GM18519 (cell line): ENCODE data around the gene CSNK2B.

ENCODE experiments used
- ATAC-seq: cut with Tn5 transposase; IDR thresholded peaks from one replicate; pipeline ENCODE4 v1.9.1; 2021; ENCODE audit warnings: mild to moderate bottlenecking, moderate library complexity; ENCODE audit not compliant: unreplicated experiment, low FRiP score

CSNK2B gene

GRCh38 chr6:31665501-31666336, at the start of gene CSNK2B:
TSS of gene CSNK2B (plus strand) at chr6:31666080. CDS start at chr6:31666832, 752 bp downstream.
- ATAC-seq, result peak; percentile 62

GRCh38 chr6:31617010-31617409, 48.9 kb upstream of the CSNK2B start:
- ATAC-seq, result no peak

DNA sequence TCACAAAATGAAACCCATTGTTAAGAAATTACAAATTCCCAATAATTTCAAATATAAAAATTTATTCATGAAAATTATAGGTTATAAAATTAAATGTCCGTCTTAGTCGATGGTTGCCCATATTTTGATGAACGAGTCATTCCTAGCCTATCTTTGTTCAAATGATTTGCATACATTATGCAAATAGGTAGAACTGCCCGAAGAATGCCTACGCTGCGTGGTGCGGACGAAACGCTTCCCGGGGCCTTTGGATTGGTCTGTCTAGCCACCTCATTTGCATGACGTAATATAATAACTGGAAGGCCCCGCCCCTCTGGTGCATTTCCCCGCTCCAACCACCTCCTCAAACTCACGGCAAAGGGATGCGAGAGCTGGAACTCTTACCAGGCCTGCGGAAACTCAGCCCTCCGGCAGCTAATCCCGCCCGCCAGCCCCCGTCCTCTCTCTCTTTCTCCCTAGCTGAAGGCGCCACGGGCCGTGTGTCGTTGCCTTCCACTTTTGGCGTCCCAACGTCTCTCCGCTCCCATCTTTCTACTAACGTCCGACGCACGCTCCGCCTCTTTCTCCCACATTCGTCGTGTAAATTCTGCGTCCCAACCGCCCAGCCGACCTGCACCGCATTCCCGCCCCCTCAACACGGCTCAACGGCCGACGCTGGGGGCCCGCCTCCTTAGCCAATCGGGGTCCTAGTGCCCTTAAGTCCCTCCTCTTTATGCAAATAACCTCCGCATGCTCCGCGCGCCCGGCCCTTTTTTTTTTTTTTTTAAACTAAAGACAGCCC, 45.9 kb upstream of the CSNK2B start:
- ATAC-seq, result peak; percentile 47

DNA sequence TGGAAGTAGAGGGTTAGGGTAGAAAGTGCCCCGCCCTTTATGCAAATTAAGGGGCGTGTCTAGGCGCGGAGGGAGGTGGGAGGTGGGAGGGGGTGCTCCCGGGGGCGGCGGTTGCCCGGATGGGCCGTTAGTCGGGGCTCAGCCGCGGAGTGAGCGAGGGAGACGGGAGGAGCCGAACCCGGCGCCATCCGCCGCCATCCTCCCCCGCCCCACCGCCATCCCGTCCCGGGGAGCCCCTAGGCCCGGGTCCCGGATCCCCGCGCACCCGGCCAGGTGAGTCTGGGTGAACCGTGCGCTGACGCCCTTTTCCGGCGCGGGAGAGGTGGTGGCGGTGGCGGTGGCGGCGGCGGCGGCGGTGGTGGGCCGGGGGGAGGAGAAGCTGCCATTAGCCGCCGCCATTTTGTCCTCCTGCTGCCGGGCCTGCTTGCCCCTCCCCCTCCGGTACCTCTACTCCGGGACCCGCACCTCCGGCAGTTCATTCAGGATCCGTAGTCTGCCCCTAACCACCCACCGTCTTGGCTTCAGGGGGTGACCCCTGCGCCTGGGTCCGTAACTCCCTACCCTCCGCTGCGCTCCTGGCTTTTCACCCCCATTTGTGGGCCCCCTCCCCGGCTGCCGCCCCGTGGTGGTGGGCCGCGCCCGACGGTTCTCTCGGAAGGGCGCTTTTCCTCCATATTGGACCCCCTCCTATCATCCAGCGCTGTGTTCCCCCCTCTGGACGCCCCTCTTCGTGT, 45.1 kb upstream of the CSNK2B start, which contains the start of gene PRRC2A:
TSS of gene PRRC2A (plus strand) at position 130 of the 734 bp plus-strand sequence. CDS start 2,075 bp downstream, outside the sequence.
- peak; percentile 31 for ATAC-seq

- ATAC-seq, result no peak
These were observed 44.5 kb upstream of the CSNK2B start for GRCh38 chr6:31621320-31621939.

GRCh38 chr6:31621991-31622390, 43.9 kb upstream of the CSNK2B start:
- ATAC-seq, result no peak

DNA sequence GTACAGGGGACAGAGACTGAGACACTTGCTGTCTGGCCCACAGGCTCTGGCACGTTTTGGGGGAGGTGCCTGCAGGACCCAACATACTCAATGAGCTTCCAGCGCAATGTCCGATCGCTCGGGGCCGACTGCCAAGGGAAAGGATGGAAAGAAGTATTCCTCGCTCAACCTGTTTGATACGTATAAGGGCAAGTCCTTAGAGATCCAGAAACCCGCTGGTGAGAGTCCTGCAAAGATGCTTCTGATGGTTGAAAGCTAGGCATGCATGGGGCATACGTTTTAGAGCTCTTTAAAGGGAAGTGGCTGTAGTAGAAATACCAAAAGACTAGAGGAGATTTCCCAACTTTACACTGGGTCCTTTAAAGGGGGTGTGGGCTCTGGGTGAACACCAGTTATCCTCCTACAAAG, 43.2 kb upstream of the CSNK2B start:
- ATAC-seq, result no peak

DNA sequence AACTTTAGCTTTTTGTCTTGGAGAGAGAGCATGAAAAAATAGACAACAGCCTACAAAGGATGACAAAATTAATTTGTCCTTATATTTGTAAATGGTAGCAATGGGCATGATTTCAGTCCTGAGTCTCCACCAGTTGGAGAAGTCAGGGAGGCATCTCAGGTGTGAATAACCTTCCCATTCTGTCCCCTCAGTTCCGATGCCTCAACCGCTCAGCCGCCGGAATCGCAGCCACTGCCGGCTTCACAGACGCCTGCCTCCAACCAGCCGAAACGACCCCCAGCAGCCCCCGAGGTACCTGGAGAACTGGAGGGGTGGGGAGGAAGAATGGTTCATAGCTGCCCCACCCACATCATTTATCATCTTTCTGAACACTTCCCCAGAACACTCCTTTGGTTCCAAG, 41.8 kb upstream of the CSNK2B start:
- no peak for ATAC-seq

DNA sequence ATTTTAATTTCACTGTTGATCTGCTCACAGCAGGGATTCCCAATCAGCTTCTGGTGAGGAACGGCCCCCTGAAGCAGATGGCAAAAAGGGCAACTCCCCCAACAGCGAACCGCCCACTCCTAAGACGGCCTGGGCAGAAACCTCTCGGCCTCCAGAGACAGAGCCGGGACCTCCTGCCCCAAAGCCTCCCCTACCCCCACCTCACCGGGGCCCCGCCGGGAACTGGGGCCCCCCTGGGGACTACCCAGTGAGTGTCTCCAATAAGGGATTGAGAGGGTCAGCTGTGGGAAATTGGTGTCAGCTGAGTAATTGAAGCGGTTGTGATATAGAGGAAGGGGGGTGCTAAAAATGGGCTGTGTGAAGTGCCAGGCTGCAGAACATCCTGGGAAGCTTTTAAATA, 38.9 kb upstream of the CSNK2B start:
- ATAC-seq, result no peak

- ATAC-seq, result no peak
These were observed 38.1 kb upstream of the CSNK2B start for GRCh38 chr6:31627690-31628287.

- ATAC-seq, result no peak
These were observed 36.9 kb upstream of the CSNK2B start for GRCh38 chr6:31629014-31629413.

DNA sequence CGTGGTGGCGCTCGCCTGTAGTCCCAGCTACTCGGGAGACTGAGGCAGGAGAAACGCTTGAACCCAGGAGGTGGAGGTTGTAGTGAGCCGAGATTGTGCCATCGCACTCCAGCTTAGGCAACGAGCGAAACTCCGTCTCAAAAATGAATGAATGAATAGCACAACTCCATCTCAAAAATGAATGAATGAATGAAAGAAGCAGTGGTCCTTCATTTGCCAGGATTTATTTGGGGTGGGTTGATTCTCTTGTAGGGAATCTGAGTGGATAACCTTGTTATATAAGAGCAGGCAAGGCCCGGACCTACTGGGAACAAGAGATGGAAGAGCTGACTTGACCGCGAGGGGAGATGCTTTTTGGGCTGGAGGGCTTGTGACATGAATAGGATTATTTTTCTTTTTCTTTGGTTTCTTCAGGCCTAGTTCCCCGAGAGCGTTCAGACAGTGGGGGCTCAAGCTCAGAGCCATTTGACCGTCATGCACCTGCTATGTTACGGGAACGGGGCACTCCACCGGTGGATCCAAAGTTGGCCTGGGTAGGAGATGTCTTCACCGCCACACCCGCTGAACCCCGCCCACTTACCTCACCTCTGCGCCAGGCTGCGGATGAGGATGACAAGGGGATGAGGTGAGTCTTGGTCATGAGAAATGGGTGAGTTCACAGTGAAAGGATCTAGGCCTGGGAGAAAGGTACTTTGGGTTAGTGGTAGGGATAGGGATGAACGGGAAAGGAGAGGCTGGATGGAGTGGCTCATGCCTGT, 35.5 kb upstream of the CSNK2B start:
- ATAC-seq, result no peak

GRCh38 chr6:31631209-31631608, 34.7 kb upstream of the CSNK2B start:
- ATAC-seq, result no peak

DNA sequence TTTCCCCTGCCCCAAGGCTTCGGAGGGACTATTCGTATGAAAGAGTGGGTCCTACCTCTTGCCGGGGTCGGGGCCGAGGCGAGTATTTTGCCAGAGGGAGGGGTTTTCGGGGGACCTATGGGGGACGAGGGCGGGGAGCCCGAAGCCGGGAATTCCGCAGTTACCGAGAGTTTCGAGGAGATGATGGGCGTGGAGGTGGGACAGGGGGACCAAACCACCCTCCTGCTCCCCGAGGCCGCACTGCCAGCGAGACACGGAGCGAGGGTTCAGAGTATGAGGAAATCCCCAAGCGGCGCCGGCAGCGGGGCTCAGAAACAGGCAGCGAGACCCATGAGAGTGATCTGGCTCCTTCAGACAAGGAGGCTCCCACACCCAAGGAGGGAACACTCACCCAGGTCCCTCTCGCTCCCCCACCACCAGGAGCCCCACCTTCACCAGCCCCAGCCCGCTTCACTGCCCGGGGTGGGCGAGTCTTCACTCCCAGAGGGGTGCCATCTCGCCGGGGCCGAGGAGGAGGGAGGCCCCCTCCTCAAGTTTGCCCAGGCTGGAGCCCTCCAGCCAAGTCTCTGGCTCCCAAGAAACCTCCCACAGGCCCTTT, 34.1 kb upstream of the CSNK2B start:
- ATAC-seq, result no peak

DNA sequence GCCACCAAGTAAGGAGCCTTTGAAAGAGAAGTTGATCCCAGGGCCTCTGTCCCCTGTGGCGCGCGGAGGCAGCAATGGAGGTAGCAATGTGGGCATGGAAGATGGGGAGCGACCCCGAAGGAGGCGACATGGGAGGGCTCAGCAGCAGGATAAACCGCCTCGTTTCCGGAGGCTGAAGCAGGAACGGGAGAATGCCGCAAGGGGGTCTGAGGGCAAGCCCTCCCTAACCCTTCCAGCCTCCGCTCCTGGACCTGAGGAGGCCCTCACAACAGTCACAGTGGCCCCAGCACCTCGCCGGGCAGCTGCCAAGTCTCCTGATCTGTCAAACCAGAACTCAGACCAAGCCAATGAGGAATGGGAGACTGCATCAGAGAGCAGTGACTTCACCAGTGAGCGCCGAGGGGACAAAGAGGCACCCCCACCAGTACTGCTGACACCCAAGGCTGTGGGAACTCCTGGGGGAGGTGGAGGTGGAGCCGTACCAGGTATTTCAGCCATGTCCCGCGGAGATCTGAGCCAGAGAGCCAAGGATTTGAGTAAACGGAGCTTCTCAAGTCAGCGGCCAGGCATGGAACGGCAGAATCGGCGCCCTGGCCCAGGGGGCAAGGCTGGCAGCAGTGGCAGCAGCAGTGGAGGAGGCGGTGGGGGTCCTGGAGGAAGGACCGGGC, 33.5 kb upstream of the CSNK2B start:
- no peak for ATAC-seq

- ATAC-seq, result no peak
These were observed 32.4 kb upstream of the CSNK2B start for GRCh38 chr6:31633447-31633846.

- ATAC-seq, result no peak
These were observed 31.7 kb upstream of the CSNK2B start for GRCh38 chr6:31634131-31634530.

DNA sequence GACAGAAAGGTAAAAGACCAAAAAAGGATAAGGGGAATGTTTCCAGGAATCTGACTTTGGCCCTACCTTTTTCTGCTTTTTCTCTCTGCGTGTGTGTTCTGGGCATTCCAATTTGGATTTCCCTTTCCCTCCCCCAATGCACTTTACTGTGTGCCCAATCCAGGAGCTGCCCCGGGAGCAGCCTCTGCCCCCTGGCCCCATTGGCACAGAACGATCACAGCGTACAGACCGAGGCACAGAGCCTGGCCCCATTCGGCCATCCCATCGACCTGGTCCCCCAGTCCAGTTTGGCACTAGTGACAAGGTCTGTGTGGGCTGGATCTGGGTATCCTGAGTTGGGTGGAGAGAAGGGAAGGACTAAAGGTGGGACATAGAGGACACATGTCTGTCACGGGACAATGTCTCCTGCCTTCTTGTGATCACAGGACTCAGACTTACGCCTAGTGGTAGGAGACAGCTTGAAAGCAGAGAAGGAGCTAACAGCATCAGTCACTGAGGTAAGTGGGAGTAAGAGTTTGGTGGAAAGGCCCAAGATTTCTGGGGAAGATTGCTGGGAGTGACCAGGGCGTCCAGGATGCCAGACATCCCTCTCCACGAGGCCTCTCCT, 30.8 kb upstream of the CSNK2B start:
- no peak for ATAC-seq
